Natural killer cell treated with Interleukin-12 subunit alpha and Interleukin-12 subunit beta and Interleukin-15 and Interleukin-18, amount 100 ng/mL, for 72 hours (primary cell): ENCODE measurements around the gene MYH9. TPM values are rescaled to one million over a fixed set of nuclear protein-coding genes. Genes with fewer than 3 reads are reported as not detected.
A peak's percentile ranks its signal among the peaks of the same experiment; 100 is the strongest.
"Not testable (repeated sequence)": the region's sequence is repeated elsewhere in the genome, so short reads cannot be mapped to it uniquely, and the experiment has no call there.

Experiments
- ATAC-seq, 2 donors: fragments of 150-1000 bp; cut with Tn5 transposase in 1 of 2; sonication (Bioruptor Pico), chemical (Tn5 transposase) in 1 of 2; 2 replicates each; pipeline ENCODE4 v1.10.0; 2021
- DNase-seq: peaks from one replicate; pipeline ENCODE4 v3.0.0; 2022; ENCODE audit warnings: low spot score
- H3K27ac Mint-ChIP-seq, 2 donors: 1 replicate in 1 of 2; 2 replicates in 1 of 2; pipeline ENCODE4 v1.8.0; 2022; ENCODE audit warnings: mixed read lengths in 2 of 2, mild to moderate bottlenecking in 1 of 2, moderate library complexity in 1 of 2
- H3K27me3 Mint-ChIP-seq, 2 donors: 1 replicate in 1 of 2; 2 replicates in 1 of 2; pipeline ENCODE4 v1.8.0; 2022; ENCODE audit warnings: mixed read lengths in 2 of 2
- H3K36me3 Mint-ChIP-seq: one replicate; pipeline ENCODE4 v1.8.0; 2022; ENCODE audit warnings: mixed read lengths
- H3K4me1 Mint-ChIP-seq, 2 donors: 1 replicate in 1 of 2; 2 replicates in 1 of 2; pipeline ENCODE4 v1.8.0; 2022; ENCODE audit warnings: low read depth in 2 of 2, mixed read lengths in 2 of 2, mild to moderate bottlenecking in 1 of 2
- H3K4me3 Mint-ChIP-seq: one replicate; pipeline ENCODE4 v1.8.0; 2022; ENCODE audit warnings: mixed read lengths
- H3K9me3 Mint-ChIP-seq: 2 replicates; pipeline ENCODE4 v1.8.0; 2022; ENCODE audit warnings: mixed read lengths
- total RNA-seq, 2 donors: library from RNA; stranded (reverse); gene quantifications; one replicate each; pipeline ENCODE4 v1.2.3, GENCODE V29; 2022

Gene MYH9
- total RNA-seq, 2 donors from 2014 or later, result 623 to 642 TPM

DNA sequence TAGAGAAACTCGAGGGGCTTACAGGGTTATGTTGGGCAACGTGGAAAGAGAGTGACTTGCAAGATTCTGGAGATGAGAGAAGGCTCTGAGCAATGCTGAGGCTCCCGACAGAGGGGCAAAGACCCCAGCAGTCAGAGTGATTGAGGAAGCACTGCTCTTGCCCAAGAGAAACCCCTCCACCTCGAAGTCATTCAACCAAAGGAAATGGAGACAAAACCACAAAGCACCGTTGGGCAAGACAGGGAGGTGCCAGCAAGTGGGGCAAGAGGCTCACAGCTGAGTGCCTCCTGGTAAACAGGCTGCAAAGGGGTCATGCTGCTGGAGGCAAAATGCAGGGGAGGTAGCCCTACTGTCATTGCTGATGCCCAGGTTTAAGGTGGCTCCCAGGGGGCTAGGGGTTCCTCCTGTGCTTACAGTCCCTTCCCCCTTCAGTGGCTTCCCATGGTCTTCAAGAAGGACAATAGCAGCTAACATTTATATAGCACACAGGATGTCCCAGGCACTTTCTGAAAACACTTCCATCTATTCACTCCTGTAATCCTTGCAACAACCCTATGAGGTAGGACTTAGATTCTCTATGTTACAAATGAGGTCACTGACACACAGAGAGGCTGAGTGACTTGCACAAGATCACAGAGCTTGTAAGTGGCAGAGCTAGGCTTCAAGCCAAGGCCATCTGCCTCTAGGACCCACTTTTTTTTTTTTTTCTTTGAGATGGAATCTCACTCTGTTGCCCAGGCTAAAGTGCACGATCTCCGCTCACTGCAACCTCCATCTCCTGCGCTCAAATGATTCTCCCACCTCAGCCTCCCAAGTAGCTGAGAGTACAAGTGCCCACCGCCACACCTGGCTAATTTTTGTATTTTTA is 18.1 kb upstream of the MYH9 start:
- Mint-ChIP-seq H3K4me3 (peak overlapping the region; percentile 69), H3K4me1 (peaks cover 38% of the 10 kb centered on the region in 2 donors), H3K36me3 (no peaks in the 10 kb centered on the region), H3K27ac (peak overlapping the region; percentile 83 to 93), H3K9me3 (no peaks in the 10 kb centered on the region), H3K27me3 (no peaks in the 10 kb centered on the region)
- ATAC-seq (peak; percentile 87 to 90), DNase-seq (peak; percentile 89)

DNA sequence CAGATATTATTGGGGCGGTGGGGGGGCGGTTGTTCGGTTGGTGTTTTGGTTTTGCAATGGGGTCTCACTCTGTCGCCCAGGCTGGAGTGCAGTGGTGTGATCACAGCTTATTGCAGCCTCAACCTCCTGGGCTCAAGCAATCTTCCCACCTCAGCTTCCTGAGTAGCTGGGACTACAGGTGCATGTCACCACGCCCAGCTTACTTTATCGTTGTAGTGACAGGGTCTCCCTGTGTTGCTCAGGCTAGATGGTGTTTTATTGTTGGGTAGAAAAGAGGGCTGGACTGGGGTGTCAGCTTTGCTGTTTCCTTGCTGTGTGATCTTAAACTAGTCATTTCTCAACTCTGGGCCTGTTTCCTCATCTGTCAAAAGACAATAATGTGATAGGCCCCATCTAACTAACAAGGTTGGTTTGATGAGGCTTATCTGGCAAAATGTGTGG is 17.5 kb upstream of the MYH9 start:
- Mint-ChIP-seq H3K4me3 (peak overlapping the region; percentile 69), H3K27me3 (no peaks in the 10 kb centered on the region), H3K9me3 (no peaks in the 10 kb centered on the region), H3K27ac (peak overlapping the region; percentile 83 to 93), H3K36me3 (no peaks in the 10 kb centered on the region), H3K4me1 (peaks cover 33 to 35% of the 10 kb centered on the region in 2 donors)
- DNase-seq (no peak), ATAC-seq (peak; percentile 81)

GRCh38 chr22:36404446-36404845 is 16.7 kb upstream of the MYH9 start:
- no peaks in the 10 kb centered on the region for H3K9me3 Mint-ChIP-seq

GRCh38 chr22:36399472-36399778 is 11.7 kb upstream of the MYH9 start:
- no peak for DNase-seq
- Mint-ChIP-seq H3K9me3 (no peaks in the 10 kb centered on the region), H3K4me3 (peak overlapping the region; percentile 55), H3K27me3 (no peaks in the 10 kb centered on the region), H3K36me3 (no peaks in the 10 kb centered on the region), H3K27ac (peak overlapping the region; percentile 66 to 70), H3K4me1 (peaks cover 20 to 26% of the 10 kb centered on the region in 2 donors)
- no peak for ATAC-seq

More at GRCh38 chr22:36404446-36404845, 16.7 kb upstream of the MYH9 start:
- DNase-seq (no peak), ATAC-seq (no peak)
- Mint-ChIP-seq H3K4me1 (peaks cover 32 to 33% of the 10 kb centered on the region in 2 donors), H3K27me3 (no peaks in the 10 kb centered on the region), H3K4me3 (peak overlapping the region; percentile 61), H3K27ac (peak overlapping the region; percentile 83 to 93), H3K36me3 (no peaks in the 10 kb centered on the region)

DNA sequence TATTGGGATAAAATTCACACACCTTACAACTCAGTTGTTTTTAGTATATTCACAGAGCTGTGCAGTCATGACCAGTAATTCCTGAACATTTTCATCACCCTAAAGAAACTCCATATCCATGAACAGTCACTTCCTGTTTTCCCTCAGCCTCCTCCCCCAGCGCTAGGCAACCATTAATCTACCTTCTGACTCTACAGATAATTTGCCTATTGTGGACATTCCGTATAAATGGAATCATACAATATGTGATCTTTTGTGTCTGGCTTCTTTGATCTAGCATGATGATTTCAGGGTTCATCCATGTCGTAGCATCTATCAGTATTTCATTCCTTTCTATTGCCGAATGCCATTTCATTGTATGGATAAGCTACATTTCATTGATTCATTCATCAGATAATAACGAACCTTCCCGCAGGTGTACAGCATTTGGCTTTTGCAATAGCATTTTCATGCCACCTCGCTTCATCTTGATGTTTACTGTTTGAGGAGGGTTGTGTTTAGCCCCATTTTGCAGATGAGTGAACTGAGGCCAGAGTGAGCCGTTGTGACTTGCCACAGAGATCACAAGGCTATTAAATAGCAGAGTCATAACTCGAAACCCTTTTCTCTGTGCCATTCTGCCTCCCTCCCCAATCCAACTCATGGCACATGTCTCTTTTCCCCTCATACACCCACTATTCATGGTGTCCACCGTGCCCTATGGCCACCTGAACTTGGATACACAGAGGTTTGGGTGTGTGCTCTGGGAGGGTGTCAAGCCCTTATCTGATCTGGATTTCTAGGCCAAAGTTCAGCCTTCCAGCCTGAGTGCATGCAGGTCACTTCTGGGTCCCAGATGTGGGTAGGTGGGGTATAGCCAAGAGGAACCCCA is 11.1 kb upstream of the MYH9 start:
- ATAC-seq, result no peak
- peak overlapping the region; percentile 55 for H3K4me3 Mint-ChIP-seq
- H3K4me1 Mint-ChIP-seq, result peaks cover 20 to 25% of the 10 kb centered on the region in 2 donors

DNA sequence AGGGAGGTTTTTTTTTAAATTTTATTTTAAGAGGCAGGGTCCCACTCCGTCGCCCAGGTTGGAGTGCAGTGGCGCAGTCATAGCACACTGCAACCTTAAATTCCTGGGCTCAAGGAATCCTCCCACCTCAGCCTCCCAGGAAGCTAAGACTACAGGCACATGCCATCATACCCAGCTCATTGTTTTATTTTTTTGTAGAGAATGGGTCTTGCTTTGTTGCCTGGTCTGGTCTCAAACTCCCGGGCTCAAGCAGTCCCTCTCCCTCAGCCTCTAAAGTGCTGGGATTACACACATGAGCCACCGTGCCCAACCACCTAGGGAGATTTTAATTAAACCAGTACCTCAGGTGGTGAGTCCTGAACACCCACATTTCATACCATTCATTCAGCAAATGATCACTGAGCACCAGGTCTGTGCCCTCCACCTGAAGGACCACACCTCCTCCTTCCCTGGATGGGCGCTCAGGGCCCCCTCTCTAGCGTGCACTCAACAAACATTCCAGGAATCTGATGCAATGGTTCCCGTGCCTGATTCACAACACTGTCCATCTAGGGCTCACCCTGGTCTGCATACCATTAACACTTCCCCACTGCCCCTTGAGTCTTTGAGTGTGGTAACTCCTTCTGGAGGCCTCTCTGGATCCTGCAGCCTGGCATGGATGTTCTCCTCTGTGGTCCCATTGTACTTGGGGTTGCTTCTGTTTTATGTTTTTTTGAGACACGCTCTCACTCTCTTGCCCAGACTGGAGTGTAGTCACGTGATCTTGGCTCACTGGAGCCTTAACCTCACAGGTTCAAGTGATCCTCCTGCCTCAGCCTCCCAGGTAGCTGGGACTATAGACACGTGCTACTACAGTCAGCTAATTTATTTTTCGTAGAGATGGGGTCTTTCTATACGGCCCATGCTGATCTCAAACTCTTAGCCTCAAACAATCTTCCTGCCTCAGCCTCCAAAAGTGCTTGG is 9.6 kb upstream of the MYH9 start:
- Mint-ChIP-seq H3K36me3 (no peaks in the 10 kb centered on the region), H3K9me3 (no peaks in the 10 kb centered on the region), H3K4me1 (peaks cover 20 to 25% of the 10 kb centered on the region in 2 donors), H3K27ac (peak overlapping the region; percentile 30 to 52), H3K27me3 (no peaks in the 10 kb centered on the region), H3K4me3 (no peak overlapping the region)
- no peak for DNase-seq
- no peak for ATAC-seq

More for the DNA sequence above, 11.1 kb upstream of the MYH9 start:
- no peaks in the 10 kb centered on the region for H3K9me3 Mint-ChIP-seq
- no peaks in the 10 kb centered on the region for H3K36me3 Mint-ChIP-seq
- no peaks in the 10 kb centered on the region for H3K27me3 Mint-ChIP-seq
- H3K27ac Mint-ChIP-seq, result peak overlapping the region; percentile 66 to 70
- DNase-seq, result no peak

DNA sequence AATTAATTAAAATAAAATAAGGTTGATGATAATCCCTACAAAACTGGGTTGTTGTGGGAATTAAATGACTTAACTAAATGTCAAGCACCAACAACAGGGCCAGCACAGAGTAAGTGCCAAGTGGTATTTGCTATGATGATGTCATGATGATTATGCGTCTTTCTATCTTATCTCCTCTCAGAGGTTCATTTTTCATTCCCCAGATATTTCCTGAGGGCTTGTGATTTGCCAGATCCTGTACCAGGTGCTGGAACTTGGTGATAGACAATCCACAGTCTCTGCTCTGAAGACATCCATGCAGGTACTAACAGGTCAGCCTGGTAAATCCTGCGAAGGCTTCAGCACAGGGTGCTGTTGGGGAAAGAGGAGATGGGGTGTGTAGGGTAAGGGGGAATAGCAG is 8.1 kb upstream of the MYH9 start:
- no peaks in the 10 kb centered on the region for H3K9me3 Mint-ChIP-seq

DNA sequence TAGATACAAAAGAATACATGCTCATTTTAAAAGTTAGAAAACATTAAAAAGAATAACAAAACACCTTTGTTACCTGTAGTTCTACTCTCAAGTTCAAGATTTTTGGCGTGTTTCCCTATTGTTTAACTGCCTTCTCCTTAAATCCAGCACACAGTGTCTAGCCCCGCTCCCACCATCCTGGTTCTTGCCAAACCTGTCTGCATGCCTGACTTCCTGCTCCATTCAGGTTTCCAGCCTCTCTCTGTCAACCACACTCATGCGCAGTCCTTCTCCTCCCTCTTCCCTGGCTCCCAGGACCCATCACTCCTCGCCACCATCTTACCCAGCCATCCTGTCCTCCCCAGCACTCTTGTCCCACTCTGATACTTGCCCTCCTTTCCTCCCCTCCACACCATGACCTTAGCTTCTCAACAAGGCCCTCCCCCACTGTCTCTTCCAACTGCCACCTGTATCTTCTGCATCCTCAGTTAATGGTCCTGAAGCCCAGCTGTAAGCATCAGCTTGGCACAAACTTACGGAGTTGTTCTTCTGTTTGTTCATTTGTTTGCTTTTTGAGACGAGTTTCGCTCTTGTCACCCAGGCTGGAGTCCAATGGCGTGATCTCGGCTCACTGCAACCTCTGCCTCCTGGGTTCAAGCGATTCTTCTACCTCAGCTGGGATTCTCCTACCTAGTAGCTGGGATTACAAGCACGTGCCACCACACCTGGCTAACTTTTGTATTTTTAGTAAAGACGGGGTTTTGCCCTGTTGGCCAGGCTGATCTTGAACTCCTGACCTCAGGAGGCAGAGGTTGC is 7.5 kb upstream of the MYH9 start:
- Mint-ChIP-seq H3K4me3 (no peak overlapping the region), H3K4me1 (peaks cover 20 to 25% of the 10 kb centered on the region in 2 donors), H3K9me3 (no peaks in the 10 kb centered on the region), H3K27ac (peak overlapping the region in 1 of 2 donors; percentile 54), H3K27me3 (no peaks in the 10 kb centered on the region), H3K36me3 (no peaks in the 10 kb centered on the region)
- DNase-seq (no peak), ATAC-seq (no peak)

More for the DNA sequence above, 8.1 kb upstream of the MYH9 start:
- H3K4me3 Mint-ChIP-seq, result peak overlapping the region; percentile 55
- H3K27me3 Mint-ChIP-seq, result no peaks in the 10 kb centered on the region
- no peaks in the 10 kb centered on the region for H3K36me3 Mint-ChIP-seq
- peak overlapping the region in 1 of 2 donors; percentile 54 for H3K27ac Mint-ChIP-seq
- DNase-seq, result no peak
- peaks cover 20 to 25% of the 10 kb centered on the region in 2 donors for H3K4me1 Mint-ChIP-seq
- ATAC-seq, result no peak

DNA sequence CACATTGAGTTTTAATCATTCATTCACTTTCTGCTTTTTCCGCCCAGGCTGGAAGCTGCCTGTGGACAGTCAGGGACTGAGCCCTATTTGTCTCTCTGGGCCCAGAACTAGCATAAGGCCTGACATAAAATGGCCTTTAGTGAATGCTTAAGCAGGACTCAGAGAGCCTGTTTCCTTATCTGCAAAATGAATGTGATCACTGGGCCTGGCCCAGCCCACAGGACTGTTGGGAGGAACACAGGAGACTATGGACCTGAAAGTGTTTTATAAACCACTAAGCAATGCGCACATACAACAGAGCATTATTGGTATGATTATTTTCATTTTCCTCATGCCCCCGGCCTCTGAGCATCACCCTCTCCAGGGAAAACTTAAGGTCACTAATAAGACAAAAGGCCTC is 3.9 kb upstream of the MYH9 start:
- Mint-ChIP-seq H3K36me3 (peaks cover under 1% of the 10 kb centered on the region), H3K4me1 (peaks cover 12 to 16% of the 10 kb centered on the region in 2 donors), H3K4me3 (no peak overlapping the region), H3K9me3 (no peaks in the 10 kb centered on the region), H3K27me3 (no peaks in the 10 kb centered on the region), H3K27ac (no peak overlapping the region)
- ATAC-seq (no peak), DNase-seq (no peak)

DNA sequence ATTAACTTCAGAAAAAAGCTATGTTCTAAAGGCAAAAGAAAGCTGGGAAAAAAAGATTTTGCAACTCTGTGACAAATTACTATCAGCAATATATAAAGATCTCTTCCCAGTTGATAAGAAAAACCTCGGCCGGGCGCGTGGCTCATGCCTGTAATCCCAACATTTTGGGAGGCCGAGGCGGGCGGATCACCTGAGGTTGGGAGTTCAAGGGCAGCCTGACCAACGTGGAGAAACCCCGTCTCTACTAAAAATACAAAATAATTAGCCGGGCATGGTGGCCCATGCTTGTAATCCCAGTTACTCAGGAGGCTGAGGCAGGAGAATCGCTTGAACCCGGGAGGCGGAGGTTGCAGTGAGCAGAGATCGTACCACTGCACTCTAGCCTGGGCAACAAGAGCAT is 1.4 kb upstream of the MYH9 start:
- not testable (repeated sequence) for H3K27me3 Mint-ChIP-seq, ATAC-seq, H3K9me3 Mint-ChIP-seq, DNase-seq
- H3K36me3 Mint-ChIP-seq, result peaks cover 12% of the 10 kb centered on the region
- H3K4me3 Mint-ChIP-seq, result peak overlapping the region; percentile 81
- peaks cover 26 to 28% of the 10 kb centered on the region in 2 donors for H3K4me1 Mint-ChIP-seq
- peak overlapping the region in 1 of 2 donors; percentile 90 for H3K27ac Mint-ChIP-seq

DNA sequence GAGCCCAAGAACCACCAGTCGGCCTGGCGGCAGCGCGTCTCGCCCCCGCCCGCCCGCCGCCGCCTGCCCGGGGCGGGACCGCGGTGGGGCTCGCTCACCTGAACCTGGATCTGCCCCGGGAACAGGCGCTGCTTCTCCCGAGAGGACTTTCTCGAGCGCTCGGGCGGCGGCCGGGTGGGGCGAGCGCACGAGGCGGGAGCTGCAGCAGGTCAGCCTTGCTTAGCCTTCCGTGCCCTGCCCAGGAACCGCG is 133 bp downstream of the MYH9 start:
- ATAC-seq (no peak), DNase-seq (no peak)
- H3K4me3 Mint-ChIP-seq, result peak overlapping the region; percentile 81
- no peaks in the 10 kb centered on the region for H3K9me3 Mint-ChIP-seq
- H3K27ac Mint-ChIP-seq, result peak overlapping the region; percentile 73 to 90
- H3K27me3 Mint-ChIP-seq, result no peaks in the 10 kb centered on the region
- peaks cover 16% of the 10 kb centered on the region for H3K36me3 Mint-ChIP-seq
- peaks cover 34 to 37% of the 10 kb centered on the region in 2 donors for H3K4me1 Mint-ChIP-seq

- Mint-ChIP-seq H3K4me1 (peaks cover 34 to 37% of the 10 kb centered on the region in 2 donors), H3K27ac (peak overlapping the region; percentile 93 to 94), H3K36me3 (peaks cover 16% of the 10 kb centered on the region), H3K4me3 (peak overlapping the region; percentile 89), H3K27me3 (no peaks in the 10 kb centered on the region), H3K9me3 (no peaks in the 10 kb centered on the region)
- ATAC-seq, result peak; percentile 49 to 50
- DNase-seq, result peak; percentile 87
These were observed 663 bp downstream of the MYH9 start for GRCh38 chr22:36386900-36387708.
